Activated naive CD4-positive, alpha-beta T cell treated with anti-CD3 and anti-CD28 coated beads, Interleukin-2, amount 10 ng/mL, durations not matched to agents 7 days and 5 days (primary cell): ENCODE results near the gene GRAPL.
"Not testable (repeated sequence)": the region's sequence is repeated elsewhere in the genome, so short reads cannot be mapped to it uniquely, and the experiment has no call there.

ENCODE experiments used
- CTCF ChIA-PET: fragments of 350-600 bp; sonication (Branson Sonifier 250); formaldehyde crosslinking; loops from one replicate; lab custom pipeline; 2021; ENCODE audit warnings: antibody characterized with exemption; lab: Charles Lee
- DNase-seq: peaks from one replicate; pipeline ENCODE4 v3.0.0-alpha.2; 2020
- H3K27ac Mint-ChIP-seq: one replicate; pipeline ENCODE4 v1.8.0; 2021; ENCODE audit warnings: mild to moderate bottlenecking, moderate library complexity, mixed read lengths
- H3K27me3 Mint-ChIP-seq: one replicate; pipeline ENCODE4 v1.8.0; 2021; ENCODE audit warnings: mild to moderate bottlenecking, mixed read lengths
- H3K36me3 Mint-ChIP-seq: one replicate; pipeline ENCODE4 v1.8.0; 2021; ENCODE audit warnings: mixed read lengths
- H3K4me1 Mint-ChIP-seq: one replicate; pipeline ENCODE4 v1.8.0; 2021; ENCODE audit warnings: mixed read lengths
- H3K4me3 Mint-ChIP-seq: one replicate; pipeline ENCODE4 v1.8.0; 2021; ENCODE audit warnings: mild to moderate bottlenecking, moderate library complexity, mixed read lengths
- H3K9me3 Mint-ChIP-seq: one replicate; pipeline ENCODE4 v1.8.0; 2021; ENCODE audit warnings: mixed read lengths

Gene GRAPL

GRCh38 chr17:19127148-19127980, at the start of gene GRAPL:
GRAPL (plus strand) TSS chr17:19127589; CDS start chr17:19127620, 31 bp downstream.
- H3K27ac Mint-ChIP-seq, H3K4me1 Mint-ChIP-seq, H3K9me3 Mint-ChIP-seq, H3K4me3 Mint-ChIP-seq, CTCF ChIA-PET, H3K36me3 Mint-ChIP-seq, H3K27me3 Mint-ChIP-seq, DNase-seq: not testable (repeated sequence)

DNA sequence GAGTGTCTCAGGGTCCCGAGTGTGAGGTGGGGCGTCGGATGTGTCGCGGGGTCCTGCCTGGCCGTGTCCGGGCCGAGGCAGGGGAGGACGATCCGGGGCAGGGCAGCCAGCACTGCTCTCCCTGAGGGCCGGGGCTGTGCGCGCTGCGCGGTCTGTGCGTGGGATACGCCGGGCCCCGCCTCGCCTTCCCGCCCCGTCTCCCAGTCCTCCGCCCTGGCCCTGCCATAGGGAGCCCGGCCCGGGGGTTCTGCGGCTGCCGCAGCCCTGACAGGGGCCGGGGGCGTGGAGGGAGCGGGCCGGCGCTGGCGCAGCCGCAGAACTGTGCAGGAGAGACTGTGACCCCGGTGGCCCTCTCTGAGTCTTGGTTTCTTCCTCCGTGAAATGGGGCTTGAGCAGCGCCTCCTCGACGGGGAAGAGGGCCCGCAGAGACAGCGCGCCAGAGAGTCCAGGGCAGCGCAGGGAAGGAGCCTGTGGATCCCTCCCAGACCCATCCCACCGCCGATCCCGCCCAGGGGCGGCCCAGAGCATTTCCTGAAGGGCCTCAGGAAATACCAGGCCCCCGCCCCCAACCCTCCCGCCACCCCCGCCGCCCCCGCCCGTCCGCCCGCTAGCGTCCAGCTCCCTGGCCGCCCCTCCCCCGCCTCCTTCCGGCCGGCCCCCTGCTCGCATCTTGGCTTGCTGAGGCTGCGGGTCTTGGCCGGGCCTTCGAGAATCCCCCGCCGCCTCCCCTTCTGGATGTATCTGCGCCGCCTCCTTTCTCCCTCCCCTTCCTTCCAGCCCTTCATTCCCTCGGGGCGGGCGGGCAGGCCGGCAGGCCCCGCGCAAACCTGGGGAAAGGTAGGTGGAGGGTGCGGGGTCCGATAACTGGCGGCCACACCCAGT, 38.3 kb upstream of the GRAPL start:
- H3K4me1 Mint-ChIP-seq, CTCF ChIA-PET, H3K4me3 Mint-ChIP-seq, DNase-seq, H3K9me3 Mint-ChIP-seq, H3K27ac Mint-ChIP-seq, H3K36me3 Mint-ChIP-seq: not testable (repeated sequence)
- H3K27me3 Mint-ChIP-seq, result peaks cover 17% of the 10 kb centered on the region

GRCh38 chr17:19090058-19090772, 37.2 kb upstream of the GRAPL start:
- H3K36me3 Mint-ChIP-seq, H3K27ac Mint-ChIP-seq, H3K9me3 Mint-ChIP-seq, CTCF ChIA-PET, H3K4me3 Mint-ChIP-seq, DNase-seq, H3K4me1 Mint-ChIP-seq: not testable (repeated sequence)
- H3K27me3 Mint-ChIP-seq, result peaks cover 17% of the 10 kb centered on the region

DNA sequence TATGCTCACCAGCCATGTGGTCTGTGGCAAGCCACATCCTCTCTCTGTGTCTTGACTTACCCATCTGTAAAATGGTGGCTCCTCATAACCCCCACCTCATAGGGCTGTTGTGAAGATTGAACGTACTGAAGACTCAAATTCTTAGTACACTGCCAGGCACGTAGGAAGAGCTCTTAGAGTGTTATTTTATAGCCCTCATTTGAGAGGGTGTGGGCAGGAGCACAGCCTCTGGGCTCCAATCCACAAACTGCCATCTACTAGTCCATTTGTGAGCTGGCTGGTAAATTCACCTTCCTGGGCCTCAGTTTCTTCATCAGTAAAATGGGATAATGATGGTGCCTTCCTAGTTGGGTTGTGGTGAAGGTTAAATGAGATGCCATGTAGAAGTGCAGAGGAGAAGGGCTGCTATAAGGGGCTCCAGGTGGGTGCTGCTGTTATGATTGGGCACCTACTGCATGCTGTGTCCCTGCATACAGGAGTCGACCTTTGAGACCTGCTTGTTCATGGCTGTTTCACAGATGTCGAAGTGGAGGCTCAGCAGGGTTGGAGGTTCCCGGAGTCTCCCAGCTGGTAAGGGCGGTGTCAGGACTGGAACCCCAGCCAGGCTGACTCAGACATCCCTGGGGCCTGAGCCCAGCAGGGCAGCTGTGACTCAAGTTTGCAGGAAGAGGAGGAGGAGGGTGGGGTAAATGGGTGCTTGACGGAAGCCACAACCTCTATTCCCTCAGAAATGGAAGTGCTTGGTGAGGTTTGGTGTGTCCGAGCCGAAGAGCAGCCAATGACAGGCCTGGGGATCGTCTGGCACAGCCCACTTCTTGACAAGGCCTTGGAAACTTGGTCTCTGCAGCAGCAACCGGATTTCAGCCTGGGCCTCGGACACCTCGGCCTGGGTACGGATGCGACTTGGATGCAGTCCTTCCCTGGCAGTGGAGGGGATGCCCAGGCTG, 34.4 kb upstream of the GRAPL start:
- CTCF ChIA-PET, H3K9me3 Mint-ChIP-seq, H3K36me3 Mint-ChIP-seq, H3K27ac Mint-ChIP-seq, DNase-seq, H3K4me3 Mint-ChIP-seq, H3K4me1 Mint-ChIP-seq: not testable (repeated sequence)
- peaks cover 13% of the 10 kb centered on the region for H3K27me3 Mint-ChIP-seq

DNA sequence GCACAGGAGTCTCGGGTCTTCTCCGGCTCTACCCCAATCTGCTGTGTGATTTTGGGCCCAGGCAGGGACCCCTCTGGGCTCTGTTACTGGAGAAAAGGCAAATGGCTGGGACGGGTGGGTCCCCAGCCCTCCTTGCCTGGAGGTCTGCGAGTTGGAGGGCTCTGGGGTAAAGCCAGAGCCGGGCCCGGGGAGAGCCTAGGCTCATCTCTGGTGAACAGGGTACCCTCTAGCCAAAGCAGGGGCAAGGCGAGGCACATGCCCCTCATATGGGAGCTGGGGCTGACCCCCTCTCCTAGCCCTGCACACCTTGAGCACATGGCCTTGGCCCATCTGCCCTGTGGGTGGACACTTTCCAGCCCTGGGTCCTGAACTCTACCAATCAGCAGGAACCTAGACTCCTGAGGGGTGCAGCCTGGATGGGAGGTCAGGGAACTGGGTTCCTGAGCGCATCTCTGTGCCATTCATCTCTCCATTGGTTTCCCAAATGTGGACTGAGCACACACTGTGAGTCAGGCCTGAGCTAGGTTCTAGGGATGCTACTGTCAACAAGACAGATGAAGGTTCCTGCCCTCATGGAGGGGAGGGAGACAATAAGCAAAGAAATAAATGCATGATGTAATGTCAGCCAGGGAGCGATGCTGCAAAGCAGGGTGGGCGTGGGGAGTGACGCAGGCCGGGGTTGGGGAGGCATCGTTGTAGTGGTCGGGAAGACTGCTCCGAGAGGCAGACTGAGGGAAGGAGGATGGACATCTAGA, 33.5 kb upstream of the GRAPL start:
- H3K27ac Mint-ChIP-seq, H3K4me1 Mint-ChIP-seq, H3K36me3 Mint-ChIP-seq, DNase-seq, H3K9me3 Mint-ChIP-seq, H3K4me3 Mint-ChIP-seq, CTCF ChIA-PET: not testable (repeated sequence)
- peaks cover 13% of the 10 kb centered on the region for H3K27me3 Mint-ChIP-seq

DNA sequence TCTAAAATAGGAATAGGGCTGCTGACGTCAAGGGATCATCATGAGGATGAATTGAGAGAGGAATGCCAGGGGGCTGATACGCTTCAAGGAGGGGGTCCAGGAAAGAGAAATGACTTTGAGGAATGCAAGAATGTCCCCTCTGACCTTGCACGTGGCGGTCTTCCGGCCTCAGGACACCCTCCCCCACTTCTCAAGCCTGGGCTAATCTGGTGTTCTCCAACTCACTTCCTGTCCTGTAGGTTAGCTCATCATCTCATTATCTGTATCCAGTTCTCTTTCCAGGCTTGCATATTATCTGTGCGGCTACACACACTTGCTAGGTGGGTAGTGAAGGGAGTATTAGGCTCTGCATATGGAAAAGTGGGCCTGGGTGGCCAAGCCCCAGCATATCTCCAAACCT, 18.9 kb upstream of the GRAPL start:
- H3K27me3 Mint-ChIP-seq, H3K27ac Mint-ChIP-seq, H3K36me3 Mint-ChIP-seq, CTCF ChIA-PET, DNase-seq, H3K4me3 Mint-ChIP-seq, H3K4me1 Mint-ChIP-seq, H3K9me3 Mint-ChIP-seq: not testable (repeated sequence)

DNA sequence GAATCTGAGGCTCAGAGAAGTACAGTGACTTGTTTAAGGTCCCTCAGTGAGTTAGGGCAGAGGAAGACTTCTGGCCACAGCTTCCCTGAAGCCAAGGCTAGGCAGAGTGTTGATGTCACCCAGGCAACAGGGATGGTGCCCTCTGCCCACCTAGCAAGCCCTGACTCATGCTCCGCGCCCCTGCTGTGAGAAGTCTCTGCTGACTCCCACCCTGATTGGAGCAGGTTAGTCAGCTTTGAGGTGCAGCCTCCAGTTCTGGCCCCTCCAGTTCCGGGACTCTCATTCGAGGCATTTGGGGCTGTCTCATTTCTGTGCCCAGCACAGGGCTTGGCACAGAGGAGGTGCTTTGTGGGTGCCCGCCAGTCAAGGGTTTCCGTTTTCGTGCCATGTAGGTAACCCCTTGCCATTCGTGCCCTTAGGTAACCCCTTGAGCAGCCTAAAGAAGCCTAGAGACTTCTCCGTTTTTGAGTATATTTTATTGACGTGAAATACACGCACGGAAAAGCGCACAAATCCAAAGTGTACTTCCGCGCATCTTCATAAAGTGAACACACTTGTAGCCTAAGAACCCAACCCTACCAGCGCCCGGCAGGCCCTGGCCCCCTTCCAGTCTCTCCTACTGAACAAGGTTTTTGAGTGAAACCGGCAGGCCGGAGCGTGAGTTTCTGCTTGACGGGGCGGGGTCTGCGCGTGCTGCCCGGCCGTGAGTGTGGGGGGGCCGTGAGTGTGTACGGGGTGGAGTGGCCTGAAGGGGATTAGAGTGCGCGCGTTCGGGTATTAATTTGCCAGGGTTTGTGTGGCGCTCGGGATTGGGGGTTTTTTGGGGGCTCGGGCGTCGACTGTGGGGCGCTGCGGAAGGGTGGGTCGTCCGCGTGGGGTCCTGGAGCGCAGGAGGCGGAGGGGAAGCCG, 16.9 kb upstream of the GRAPL start:
- CTCF ChIA-PET, result not testable (repeated sequence)

GRCh38 chr17:19111111-19111711, 16.2 kb upstream of the GRAPL start:
- H3K27me3 Mint-ChIP-seq, H3K4me1 Mint-ChIP-seq, CTCF ChIA-PET, H3K36me3 Mint-ChIP-seq, H3K9me3 Mint-ChIP-seq: not testable (repeated sequence)
- Mint-ChIP-seq H3K27ac (peak overlapping the region; percentile 79), H3K4me3 (peak overlapping the region; percentile 69)
- peak; percentile 65 for DNase-seq

More for the DNA sequence above, 16.9 kb upstream of the GRAPL start:
- not testable (repeated sequence) for H3K36me3 Mint-ChIP-seq, DNase-seq, H3K27ac Mint-ChIP-seq, H3K4me1 Mint-ChIP-seq, H3K4me3 Mint-ChIP-seq, H3K27me3 Mint-ChIP-seq, H3K9me3 Mint-ChIP-seq

- H3K27me3 Mint-ChIP-seq, H3K4me1 Mint-ChIP-seq, H3K36me3 Mint-ChIP-seq, CTCF ChIA-PET, H3K9me3 Mint-ChIP-seq: not testable (repeated sequence)
- peak overlapping the region; percentile 70 for H3K4me3 Mint-ChIP-seq
- peak; percentile 76 for DNase-seq
- H3K27ac Mint-ChIP-seq, result peak overlapping the region; percentile 91
Observed at GRCh38 chr17:19111801-19112458, 15.5 kb upstream of the GRAPL start.

DNA sequence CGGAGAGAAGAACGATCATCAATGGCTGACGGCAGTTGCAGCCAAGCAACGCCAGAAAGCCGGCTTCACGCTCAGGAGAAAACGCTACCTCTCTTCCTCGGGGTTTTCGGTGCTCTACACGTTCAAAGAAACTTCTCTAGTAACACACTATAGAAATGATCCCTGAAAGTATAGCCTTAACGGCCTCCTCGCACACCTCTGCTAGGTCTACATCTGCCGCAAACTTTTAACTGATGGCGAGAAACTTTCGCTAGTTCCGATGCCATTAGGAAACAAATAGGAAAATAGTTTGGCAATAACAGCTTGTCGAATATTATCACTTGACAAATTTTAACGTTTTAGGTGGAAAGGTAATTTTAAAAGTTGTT, 14.9 kb upstream of the GRAPL start:
- H3K4me1 Mint-ChIP-seq, H3K4me3 Mint-ChIP-seq, H3K36me3 Mint-ChIP-seq, H3K27ac Mint-ChIP-seq, CTCF ChIA-PET, DNase-seq, H3K27me3 Mint-ChIP-seq, H3K9me3 Mint-ChIP-seq: not testable (repeated sequence)

DNA sequence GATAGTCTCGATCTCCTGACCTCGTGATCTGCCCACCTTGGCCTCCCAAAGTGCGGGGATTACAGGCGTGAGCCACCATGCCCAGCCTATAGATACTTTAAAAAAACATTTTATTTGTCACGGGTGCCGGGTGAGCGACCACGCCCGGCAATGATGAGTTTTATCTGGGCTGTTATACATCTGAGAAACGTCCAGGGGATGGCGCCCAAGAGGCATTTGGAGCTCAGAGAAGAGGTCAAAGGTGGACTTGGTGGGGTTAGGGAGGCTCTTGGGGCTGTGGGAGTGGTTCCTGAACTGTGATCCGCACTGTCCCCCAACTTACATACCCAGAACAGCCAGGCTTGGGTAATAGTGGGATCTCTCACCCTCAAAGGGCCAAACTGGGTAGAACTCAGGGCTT, 8.7 kb upstream of the GRAPL start:
- H3K27me3 Mint-ChIP-seq, H3K9me3 Mint-ChIP-seq, H3K36me3 Mint-ChIP-seq, H3K4me3 Mint-ChIP-seq, DNase-seq, CTCF ChIA-PET, H3K4me1 Mint-ChIP-seq, H3K27ac Mint-ChIP-seq: not testable (repeated sequence)

GRCh38 chr17:19125289-19125688, 2.1 kb upstream of the GRAPL start:
- DNase-seq, H3K36me3 Mint-ChIP-seq, H3K27me3 Mint-ChIP-seq, H3K4me1 Mint-ChIP-seq, H3K4me3 Mint-ChIP-seq, H3K27ac Mint-ChIP-seq, H3K9me3 Mint-ChIP-seq, CTCF ChIA-PET: not testable (repeated sequence)
